NOMO-1 treated with dmso at 0.1 percent for 144 hours (cell line): Measurements from ENCODE around the gene CASQ2.

Experiments
- DNase-seq: peaks from one replicate; lab custom pipeline; 2025; ENCODE audit not compliant: unreplicated experiment; lab: John Stamatoyannopoulos, UW

CASQ2 gene

DNA sequence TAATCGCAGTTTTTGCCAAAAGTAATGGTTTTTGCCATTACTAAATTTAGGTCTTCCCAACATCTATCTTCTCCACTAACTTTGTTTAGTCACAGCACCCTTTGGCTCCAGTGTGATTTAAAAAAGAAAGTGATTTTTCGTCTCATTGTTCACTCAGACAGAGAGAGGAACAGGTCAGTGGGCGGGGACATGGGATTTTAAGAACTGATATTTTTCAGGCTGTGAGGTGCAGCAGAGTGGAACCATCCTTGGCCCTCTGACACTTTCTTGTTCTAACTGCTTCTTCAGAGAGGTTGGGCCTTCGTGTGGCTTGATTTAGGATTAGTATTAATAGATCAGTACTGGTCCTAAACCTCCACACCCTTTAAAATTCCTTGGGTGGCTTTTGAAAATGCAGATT is 38.8 kb downstream of the CASQ2 start:
- DNase-seq = no peak

GRCh38 chr1:115728341-115728740 is 40.2 kb downstream of the CASQ2 start:
- DNase-seq = no peak

- peak; percentile 84 for DNase-seq
Measured at GRCh38 chr1:115727706-115728249, 40.7 kb downstream of the CASQ2 start.

- no peak for DNase-seq
Measured at GRCh38 chr1:115726570-115726969, 41.9 kb downstream of the CASQ2 start.

DNA sequence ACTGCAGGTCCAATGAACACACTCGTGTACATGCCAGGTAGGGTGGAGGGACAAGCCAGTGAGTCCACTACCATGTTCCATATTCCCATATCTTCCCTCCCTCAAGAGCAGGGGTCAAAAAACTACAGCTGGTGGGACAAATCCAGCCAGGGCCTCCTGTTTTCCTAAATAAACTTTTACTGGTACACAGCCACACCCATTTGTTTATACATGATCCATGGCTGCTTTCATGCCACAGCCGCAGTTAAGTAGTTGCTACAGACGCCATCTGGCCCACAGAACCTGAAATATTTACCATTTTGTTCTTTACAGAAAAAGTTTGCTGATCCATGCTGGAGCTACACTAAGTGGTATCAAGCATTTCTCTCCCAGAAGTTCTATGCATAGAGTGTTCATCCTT is 42.4 kb downstream of the CASQ2 start:
- DNase-seq = no peak

DNA sequence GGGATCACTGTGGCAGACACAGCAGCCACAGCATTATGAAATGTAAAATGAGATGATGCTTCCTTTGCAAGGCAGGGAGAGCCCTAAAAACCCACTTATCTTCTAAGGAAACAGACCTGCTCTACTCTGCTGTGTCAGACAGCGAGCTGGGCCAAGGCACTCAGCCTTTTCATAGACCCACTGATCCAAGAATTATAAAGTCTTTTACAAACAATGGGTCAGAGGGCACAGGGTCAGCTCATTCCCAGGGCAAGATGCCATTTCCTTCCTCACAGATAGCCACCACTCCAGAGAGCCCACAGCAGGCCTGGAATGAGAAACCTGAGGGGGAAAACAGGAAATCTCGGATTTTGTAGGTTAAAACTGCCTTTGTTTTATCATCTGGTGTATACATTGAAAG is 42.9 kb downstream of the CASQ2 start:
- DNase-seq = no peak

DNA sequence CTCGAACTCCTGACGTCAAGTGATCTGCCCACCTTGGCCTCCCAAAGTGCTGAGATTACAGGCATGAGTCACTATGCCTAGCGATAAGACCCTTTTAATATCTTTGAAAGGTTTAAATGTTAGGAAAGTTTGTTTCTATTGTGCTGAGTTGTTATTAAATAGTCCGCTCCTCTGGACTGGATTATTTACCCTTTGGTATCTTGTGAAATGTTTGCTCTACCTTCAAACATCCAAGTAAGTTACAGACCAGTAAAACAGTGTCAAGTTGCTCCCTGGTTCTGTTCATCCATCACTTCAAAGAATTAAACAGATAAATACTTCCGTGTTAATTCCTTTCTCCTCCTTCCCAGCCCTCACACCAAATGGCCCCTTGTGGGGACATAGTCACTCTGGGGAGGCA is 44.8 kb downstream of the CASQ2 start:
- no peak for DNase-seq

GRCh38 chr1:115722221-115722620 is 46.3 kb downstream of the CASQ2 start:
- DNase-seq = no peak

- no peak for DNase-seq
Measured at GRCh38 chr1:115719285-115719684, 49.2 kb downstream of the CASQ2 start.

- DNase-seq = no peak
Measured at GRCh38 chr1:115718011-115718754, 50.3 kb downstream of the CASQ2 start.

DNA sequence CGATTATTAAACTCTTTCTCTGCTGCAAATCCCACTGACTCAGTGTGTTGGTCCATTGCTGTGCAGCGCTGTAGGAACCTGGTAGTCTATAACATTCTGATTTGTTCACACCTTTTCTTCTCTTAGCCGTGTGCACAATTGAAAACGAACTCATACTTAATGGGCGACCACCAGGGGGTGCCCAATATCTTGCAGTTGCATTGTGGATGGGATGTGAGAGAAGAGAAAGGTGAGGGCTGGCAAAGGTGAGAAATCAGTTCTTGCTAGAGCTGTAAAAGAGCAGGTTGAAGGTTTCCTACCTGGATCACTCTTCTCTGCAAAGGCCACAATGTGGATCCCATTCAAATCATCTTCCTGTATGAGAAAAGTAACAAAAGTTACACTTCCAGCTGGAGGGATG is 51.0 kb downstream of the CASQ2 start:
- DNase-seq = no peak

DNA sequence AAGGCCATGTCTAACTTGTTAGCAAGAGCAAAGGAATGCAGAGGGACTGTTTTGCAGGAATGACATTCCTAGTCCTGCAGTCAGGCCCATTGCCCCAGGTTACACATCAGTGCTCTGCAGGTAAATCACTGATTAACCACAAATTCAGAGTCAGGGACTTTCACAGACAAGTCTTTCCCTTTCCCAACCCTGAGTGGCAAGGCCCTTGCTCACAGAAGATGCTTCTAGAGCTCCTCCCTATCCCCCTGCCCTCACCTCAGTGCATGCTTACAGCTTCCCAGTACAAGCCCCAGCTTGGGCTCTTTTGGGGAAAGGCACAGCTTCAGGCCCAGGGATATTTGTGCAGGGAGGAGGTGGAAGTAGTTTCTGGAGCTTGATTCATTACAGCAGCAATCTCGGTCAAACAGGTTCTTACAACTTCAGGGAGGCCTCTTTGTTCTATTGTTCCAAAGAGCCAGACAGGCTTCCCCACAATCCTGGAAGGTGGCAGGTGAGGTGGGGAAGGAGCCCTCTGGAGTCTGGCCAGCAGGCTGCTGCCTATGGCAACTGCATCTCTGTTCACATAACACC is 53.9 kb downstream of the CASQ2 start:
- DNase-seq = no peak

- DNase-seq = no peak
Measured at GRCh38 chr1:115713906-115714305, 54.6 kb downstream of the CASQ2 start.

- no peak for DNase-seq
Measured at GRCh38 chr1:115712911-115713609, 55.5 kb downstream of the CASQ2 start.

- DNase-seq = no peak
Measured at GRCh38 chr1:115710859-115711624, 57.5 kb downstream of the CASQ2 start.

- DNase-seq = no peak
Measured at GRCh38 chr1:115706587-115707425, 61.7 kb downstream of the CASQ2 start.

GRCh38 chr1:115705963-115706362 is 62.6 kb downstream of the CASQ2 start:
- DNase-seq = no peak

DNA sequence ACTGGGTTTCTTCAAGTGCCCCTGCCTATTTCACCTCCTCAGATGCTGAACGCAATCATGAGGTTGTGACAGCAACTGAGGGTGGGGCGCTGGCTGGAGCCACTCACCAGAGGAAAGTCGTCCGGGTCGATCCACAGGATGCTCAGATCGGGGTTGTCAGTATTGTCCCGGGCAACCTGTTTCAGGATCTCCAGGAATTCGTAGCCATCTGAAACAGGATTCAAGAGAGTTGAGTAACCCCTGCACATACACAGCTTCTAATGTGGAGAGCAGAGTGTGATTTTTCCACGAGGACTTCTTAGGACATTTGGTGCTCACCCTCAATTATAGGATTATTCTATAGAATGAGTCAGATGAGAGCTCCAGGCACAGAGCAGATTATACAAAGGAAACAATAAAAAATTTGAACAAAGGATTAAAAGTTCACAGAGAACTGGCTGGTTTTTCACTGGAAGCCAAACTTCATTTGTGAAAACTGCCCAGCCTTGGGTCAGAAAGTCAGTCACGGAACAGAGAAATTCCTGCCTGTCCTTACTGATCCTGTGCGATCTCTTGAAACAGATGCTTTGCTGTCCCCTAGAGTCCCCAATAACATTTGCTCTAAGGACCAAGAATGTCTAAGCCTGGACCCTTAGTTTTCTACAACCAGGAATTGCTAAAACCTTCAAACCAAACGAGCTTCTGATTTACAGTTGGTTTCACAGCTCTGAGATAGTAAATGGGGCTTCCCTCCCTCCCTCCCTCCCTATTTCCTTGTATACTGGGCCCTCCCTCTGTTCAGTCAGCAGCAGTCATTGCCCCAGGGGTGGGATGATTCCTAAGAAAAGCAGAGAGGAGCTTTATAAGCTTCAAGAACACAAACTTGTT is 63.2 kb downstream of the CASQ2 start:
- no peak for DNase-seq

- no peak for DNase-seq
Measured at GRCh38 chr1:115702959-115703358, 65.6 kb downstream of the CASQ2 start.
